ENCODE data around the gene DTNB.

Gene DTNB

DNA sequence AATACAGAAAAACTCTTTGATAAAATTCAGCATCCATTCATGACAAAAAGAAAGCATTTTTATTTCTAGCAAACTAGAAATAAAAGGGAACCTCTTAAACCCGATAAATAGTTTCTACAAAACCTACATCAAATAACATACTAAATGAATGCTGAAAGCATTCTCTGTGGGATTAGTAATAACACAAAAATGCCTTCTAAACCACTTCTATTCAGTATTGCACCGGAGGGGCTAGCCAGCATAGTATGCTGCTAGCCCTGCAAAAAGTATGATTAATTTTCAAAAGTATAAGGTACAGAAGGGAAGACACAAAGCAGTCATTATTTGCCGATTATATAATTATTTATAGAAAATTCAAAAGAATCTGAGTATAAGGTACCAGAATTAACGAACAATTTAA, 145.2 kb downstream of the DTNB start (continued):
- no peak for TF ChIP-seq ZNF248 (tag by site-specific recombination; IDR thresholded peaks at IDR 0.05)
- TF ChIP-seq, protein P1, sequence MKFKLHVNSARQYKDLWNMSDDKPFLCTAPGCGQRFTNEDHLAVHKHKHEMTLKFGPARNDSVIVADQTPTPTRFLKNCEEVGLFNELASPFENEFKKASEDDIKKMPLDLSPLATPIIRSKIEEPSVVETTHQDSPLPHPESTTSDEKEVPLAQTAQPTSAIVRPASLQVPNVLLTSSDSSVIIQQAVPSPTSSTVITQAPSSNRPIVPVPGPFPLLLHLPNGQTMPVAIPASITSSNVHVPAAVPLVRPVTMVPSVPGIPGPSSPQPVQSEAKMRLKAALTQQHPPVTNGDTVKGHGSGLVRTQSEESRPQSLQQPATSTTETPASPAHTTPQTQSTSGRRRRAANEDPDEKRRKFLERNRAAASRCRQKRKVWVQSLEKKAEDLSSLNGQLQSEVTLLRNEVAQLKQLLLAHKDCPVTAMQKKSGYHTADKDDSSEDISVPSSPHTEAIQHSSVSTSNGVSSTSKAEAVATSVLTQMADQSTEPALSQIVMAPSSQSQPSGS (tag by site-specific recombination; IDR thresholded peaks at IDR 0.05; ENCODE audit: low read depth): no peak
- no peak for TF ChIP-seq MZF1 (tag by site-specific recombination; IDR thresholded peaks at IDR 0.05; ENCODE audit: borderline replicate concordance)
- TF ChIP-seq RBAK (tag by site-specific recombination; IDR thresholded peaks at IDR 0.05): no peak
- TF ChIP-seq ZNF10 (tag by site-specific recombination; IDR thresholded peaks at IDR 0.05): no peak
- no peak for TF ChIP-seq ZNF292 (tag by site-specific recombination; IDR thresholded peaks at IDR 0.05; ENCODE audit: borderline replicate concordance, low read depth)
- no peak for TF ChIP-seq YY1 (tag by site-specific recombination; IDR thresholded peaks at IDR 0.05)
- no peak for TF ChIP-seq ZNF24 (tag by site-specific recombination; IDR thresholded peaks at IDR 0.05)
- TF ChIP-seq ZNF112 (tag by site-specific recombination; IDR thresholded peaks at IDR 0.05): no peak

DNA sequence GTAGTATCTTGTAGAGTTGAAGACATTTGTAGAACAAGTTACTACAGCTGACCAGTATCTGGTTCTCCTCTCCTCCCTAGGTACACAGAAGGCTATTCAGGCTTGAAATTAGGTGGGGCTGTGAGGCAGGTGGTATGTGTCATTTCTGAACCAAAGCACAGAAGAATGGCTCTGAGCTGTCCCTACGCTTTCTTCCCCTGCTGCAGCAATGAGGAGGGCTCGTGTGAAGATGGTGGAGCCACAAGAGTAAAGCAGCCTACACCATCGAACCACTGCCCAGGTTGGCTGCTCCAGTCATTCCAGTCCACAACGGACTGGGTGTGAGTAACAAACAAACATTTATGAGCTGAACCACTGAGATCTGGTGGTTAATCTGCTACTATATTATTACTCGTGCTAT, 148.9 kb downstream of the DTNB start:
- peaks cover 2% of the 10 kb centered on the region; the same call in 1 of the 2 replicates for H3K4me1 ChIP-seq (ENCODE audit: control insufficient read depth, insufficient read depth, low read length)
- TF ChIP-seq ZNF138 (tag by site-specific recombination; IDR thresholded peaks at IDR 0.05; ENCODE audit: borderline replicate concordance): no peak
- TF ChIP-seq, protein P2, sequence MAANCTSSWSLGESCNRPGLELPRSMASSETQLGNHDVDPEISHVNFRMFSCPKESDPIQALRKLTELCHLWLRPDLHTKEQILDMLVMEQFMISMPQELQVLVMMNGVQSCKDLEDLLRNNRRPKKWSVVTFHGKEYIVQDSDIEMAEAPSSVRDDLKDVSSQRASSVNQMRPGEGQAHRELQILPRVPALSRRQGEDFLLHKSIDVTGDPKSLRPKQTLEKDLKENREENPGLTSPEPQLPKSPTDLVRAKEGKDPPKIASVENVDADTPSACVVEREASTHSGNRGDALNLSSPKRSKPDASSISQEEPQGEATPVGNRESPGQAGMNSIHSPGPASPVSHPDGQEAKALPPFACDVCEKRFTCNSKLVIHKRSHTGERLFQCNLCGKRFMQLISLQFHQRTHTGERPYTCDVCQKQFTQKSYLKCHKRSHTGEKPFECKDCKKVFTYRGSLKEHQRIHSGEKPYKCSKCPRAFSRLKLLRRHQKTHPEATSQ (tag by site-specific recombination; IDR thresholded peaks at IDR 0.05): no peak
- TF ChIP-seq TCF7L2 (IDR thresholded peaks at IDR 0.05; ENCODE audit: borderline replicate concordance, low read depth, low read length): no peak
- TF ChIP-seq ZNF24 (tag by site-specific recombination; IDR thresholded peaks at IDR 0.05): no peak
- no peak for TF ChIP-seq SP7 (tag by site-specific recombination; IDR thresholded peaks at IDR 0.05)
- TF ChIP-seq ZNF777 (tag by site-specific recombination; IDR thresholded peaks at IDR 0.05; ENCODE audit: borderline replicate concordance): no peak
- ChIA-PET CTCF (interaction anchor here (0.6 to 1.0 kb wide), 5 partner anchors 22 to 174 kb away, joined by 3 to 7 read pairs (median 4); no protein-coding TSS in a partner anchor), POLR2A (no interaction called here)
- no peaks in the 10 kb centered on the region; a peak in 1 of 3 replicates for H3K36me3 ChIP-seq (ENCODE audit: control insufficient read depth in 2 of 2, insufficient read depth in 1 of 2, low read length in 2 of 2)
- no peak overlapping the region for H3K4me3 ChIP-seq (ENCODE audit: low read depth, low read length)
- no peaks in the 10 kb centered on the region for H3K9me3 ChIP-seq (ENCODE audit: control insufficient read depth, insufficient read depth, low read depth, low read length)
- no peak overlapping the region for H3K27ac ChIP-seq (ENCODE audit: extremely low read depth, low read depth, low read length)

DNA sequence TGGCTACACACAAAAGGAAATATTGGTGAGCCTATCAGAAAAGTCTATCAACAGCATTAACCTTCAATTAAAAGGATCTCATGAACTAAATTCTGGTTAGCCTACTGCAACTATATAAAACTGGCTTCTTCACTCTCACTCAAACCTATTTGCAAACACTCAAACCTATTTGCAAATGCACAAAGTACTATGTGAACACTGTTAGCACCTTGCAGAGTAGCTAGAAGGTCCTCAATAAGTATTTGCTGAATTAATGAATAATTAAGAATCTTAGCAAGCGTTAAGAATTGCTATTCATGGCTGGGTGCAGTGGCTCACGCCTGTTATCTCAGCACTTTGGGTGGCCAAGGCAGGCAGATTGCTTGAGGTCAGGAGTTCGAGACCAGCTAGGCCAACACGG, 150.3 kb downstream of the DTNB start:
- no peaks in the 10 kb centered on the region for H3K9me3 ChIP-seq (ENCODE audit: control insufficient read depth, insufficient read depth, low read depth, low read length)
- POLR2A ChIA-PET: no interaction called here
- peaks cover 2% of the 10 kb centered on the region; the same call in 1 of the 2 replicates for H3K4me1 ChIP-seq (ENCODE audit: control insufficient read depth, insufficient read depth, low read length)
- no peak overlapping the region for H3K27ac ChIP-seq (ENCODE audit: extremely low read depth, low read depth, low read length)
- no peaks in the 10 kb centered on the region; a peak in 1 of 3 replicates for H3K36me3 ChIP-seq (ENCODE audit: control insufficient read depth in 2 of 2, insufficient read depth in 1 of 2, low read length in 2 of 2)
- CTCF ChIA-PET: interaction anchor here (0.6 kb wide), 1 partner anchor 809 kb away, joined by 3 read pairs; no protein-coding TSS in a partner anchor
- no peak overlapping the region for H3K4me3 ChIP-seq (ENCODE audit: low read depth, low read length)
- TF ChIP-seq ZNF121 (tag by site-specific recombination; IDR thresholded peaks at IDR 0.05) (no peak), ZNF830 (tag by site-specific recombination; IDR thresholded peaks at IDR 0.05; ENCODE audit: low read depth) (no peak), ZNF561 (tag by site-specific recombination; IDR thresholded peaks at IDR 0.05; ENCODE audit: borderline replicate concordance) (no peak), KLF1 (tag by site-specific recombination; IDR thresholded peaks at IDR 0.05) (no peak), ZNF629 (tag by site-specific recombination; IDR thresholded peaks at IDR 0.05) (no peak), MEIS1 (CRISPR knock-in tag; IDR thresholded peaks at IDR 0.05; ENCODE audit: borderline replicate concordance) (no peak), OVOL3 (tag by site-specific recombination; IDR thresholded peaks at IDR 0.05) (no peak)
- TF ChIP-seq, protein P3, sequence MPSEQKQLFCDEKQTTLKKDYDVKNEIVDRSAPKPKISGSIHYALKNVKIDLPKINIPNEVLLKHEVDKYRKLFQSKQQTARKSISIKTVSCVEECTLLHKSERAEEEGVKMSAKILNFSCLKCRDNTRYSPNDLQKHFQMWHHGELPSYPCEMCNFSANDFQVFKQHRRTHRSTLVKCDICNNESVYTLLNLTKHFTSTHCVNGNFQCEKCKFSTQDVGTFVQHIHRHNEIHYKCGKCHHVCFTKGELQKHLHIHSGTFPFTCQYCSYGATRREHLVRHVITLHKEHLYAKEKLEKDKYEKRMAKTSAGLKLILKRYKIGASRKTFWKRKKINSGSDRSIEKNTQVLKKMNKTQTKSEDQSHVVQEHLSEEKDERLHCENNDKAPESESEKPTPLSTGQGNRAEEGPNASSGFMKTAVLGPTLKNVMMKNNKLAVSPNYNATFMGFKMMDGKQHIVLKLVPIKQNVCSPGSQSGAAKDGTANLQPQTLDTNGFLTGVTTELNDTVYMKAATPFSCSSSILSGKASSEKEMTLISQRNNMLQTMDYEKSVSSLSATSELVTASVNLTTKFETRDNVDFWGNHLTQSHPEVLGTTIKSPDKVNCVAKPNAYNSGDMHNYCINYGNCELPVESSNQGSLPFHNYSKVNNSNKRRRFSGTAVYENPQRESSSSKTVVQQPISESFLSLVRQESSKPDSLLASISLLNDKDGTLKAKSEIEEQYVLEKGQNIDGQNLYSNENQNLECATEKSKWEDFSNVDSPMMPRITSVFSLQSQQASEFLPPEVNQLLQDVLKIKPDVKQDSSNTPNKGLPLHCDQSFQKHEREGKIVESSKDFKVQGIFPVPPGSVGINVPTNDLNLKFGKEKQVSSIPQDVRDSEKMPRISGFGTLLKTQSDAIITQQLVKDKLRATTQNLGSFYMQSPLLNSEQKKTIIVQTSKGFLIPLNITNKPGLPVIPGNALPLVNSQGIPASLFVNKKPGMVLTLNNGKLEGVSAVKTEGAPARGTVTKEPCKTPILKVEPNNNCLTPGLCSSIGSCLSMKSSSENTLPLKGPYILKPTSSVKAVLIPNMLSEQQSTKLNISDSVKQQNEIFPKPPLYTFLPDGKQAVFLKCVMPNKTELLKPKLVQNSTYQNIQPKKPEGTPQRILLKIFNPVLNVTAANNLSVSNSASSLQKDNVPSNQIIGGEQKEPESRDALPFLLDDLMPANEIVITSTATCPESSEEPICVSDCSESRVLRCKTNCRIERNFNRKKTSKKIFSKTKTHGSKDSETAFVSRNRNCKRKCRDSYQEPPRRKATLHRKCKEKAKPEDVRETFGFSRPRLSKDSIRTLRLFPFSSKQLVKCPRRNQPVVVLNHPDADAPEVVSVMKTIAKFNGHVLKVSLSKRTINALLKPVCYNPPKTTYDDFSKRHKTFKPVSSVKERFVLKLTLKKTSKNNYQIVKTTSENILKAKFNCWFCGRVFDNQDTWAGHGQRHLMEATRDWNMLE (tag by site-specific recombination; conservative IDR thresholded peaks at IDR 0.05; ENCODE audit: low read depth): no peak
- TF ChIP-seq, protein P4, sequence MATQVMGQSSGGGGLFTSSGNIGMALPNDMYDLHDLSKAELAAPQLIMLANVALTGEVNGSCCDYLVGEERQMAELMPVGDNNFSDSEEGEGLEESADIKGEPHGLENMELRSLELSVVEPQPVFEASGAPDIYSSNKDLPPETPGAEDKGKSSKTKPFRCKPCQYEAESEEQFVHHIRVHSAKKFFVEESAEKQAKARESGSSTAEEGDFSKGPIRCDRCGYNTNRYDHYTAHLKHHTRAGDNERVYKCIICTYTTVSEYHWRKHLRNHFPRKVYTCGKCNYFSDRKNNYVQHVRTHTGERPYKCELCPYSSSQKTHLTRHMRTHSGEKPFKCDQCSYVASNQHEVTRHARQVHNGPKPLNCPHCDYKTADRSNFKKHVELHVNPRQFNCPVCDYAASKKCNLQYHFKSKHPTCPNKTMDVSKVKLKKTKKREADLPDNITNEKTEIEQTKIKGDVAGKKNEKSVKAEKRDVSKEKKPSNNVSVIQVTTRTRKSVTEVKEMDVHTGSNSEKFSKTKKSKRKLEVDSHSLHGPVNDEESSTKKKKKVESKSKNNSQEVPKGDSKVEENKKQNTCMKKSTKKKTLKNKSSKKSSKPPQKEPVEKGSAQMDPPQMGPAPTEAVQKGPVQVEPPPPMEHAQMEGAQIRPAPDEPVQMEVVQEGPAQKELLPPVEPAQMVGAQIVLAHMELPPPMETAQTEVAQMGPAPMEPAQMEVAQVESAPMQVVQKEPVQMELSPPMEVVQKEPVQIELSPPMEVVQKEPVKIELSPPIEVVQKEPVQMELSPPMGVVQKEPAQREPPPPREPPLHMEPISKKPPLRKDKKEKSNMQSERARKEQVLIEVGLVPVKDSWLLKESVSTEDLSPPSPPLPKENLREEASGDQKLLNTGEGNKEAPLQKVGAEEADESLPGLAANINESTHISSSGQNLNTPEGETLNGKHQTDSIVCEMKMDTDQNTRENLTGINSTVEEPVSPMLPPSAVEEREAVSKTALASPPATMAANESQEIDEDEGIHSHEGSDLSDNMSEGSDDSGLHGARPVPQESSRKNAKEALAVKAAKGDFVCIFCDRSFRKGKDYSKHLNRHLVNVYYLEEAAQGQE (tag by site-specific recombination; IDR thresholded peaks at IDR 0.05): no peak
